Skeletal muscle tissue (tissue), 4 donors: Measurements from ENCODE around the gene OMD. TPM values are rescaled to one million over a fixed set of nuclear protein-coding genes. Genes with fewer than 3 reads are reported as not detected.

ENCODE experiments used
- H3K27ac ChIP-seq: one replicate; pipeline ENCODE4 v1.7.0; 2013; ENCODE audit warnings: mild to moderate bottlenecking, low read depth, low read length, inconsistent platforms
- H3K27me3 ChIP-seq, 3 donors: one replicate each; pipeline ENCODE4 v1.7.0; 2013; ENCODE audit warnings: low read length in 3 of 3; ENCODE audit not compliant: control insufficient read depth in 3 of 3, insufficient read depth in 3 of 3
- H3K36me3 ChIP-seq, 3 donors: one replicate each; pipeline ENCODE4 v1.7.0; 2013; ENCODE audit warnings: low read length in 3 of 3; ENCODE audit not compliant: control insufficient read depth in 3 of 3, insufficient read depth in 3 of 3
- H3K4me1 ChIP-seq, 3 donors: one replicate each; pipeline ENCODE4 v1.7.0; 2013; ENCODE audit warnings: low read length in 3 of 3, mild to moderate bottlenecking in 3 of 3; ENCODE audit not compliant: control insufficient read depth in 3 of 3, insufficient read depth in 3 of 3
- H3K4me3 ChIP-seq, 3 donors: one replicate each; pipeline ENCODE4 v1.7.0; 2013; ENCODE audit warnings: low read length in 3 of 3
- H3K9ac ChIP-seq, 3 donors: one replicate each; pipeline ENCODE4 v1.7.0; 2013; ENCODE audit warnings: low read length in 3 of 3, mild to moderate bottlenecking in 3 of 3, moderate library complexity in 2 of 3, low read depth in 1 of 3
- H3K9me3 ChIP-seq, 3 donors: one replicate each; pipeline ENCODE4 v1.7.0; 2013; ENCODE audit warnings: low read length in 3 of 3; ENCODE audit not compliant: control insufficient read depth in 3 of 3
- total RNA-seq: library from RNA; depleted of rRNA; stranded (reverse); fragments of >200 nt; gene quantifications from one replicate; pipeline ENCODE4 v1.2.3, GENCODE V29; 2014
- donor health status: Osteomylitis.

OMD gene
- total RNA-seq, 1 donor from 2014 or later = 4.7 TPM

DNA sequence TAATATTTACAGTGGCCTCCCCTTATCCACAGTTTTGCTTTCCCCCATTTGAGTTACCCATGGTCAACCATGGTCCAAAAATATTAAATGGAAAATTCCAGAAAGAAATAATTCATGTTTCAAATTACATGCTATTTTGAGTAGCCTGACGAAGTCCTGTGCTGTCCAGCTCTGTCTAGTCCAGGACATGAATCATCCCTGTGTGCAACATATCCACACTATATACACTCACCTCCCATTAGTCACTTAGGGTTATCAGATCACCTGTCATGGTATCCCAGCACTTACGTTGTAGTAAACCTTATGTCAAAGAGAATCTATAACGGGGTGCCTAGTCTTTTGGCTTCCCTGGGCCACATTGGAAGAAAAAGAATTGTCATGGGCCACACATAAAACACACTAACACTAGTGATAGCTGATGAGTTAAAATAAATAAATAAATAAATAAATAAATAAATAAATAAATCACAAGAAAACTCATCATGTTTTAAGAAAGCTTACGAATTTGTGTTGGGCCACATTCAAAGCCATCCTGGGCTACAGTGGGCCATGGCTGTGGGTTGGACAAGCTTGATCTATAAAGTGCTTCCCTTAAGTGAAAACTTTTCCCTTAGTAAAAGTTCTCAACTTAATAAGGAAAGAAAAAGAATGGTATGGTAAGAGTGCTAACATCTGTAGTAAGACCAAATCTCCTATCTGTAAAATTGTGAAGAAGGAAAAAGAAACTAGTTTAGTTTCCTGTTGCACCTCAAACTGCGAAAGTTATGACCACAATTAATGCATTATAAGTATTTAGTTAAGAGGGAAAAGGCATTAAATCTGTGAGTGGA lies 15.9 kb upstream of the OMD start:
- Histone ChIP-seq H3K4me1 (peaks cover 0 to 3% (median 0%) of the 10 kb centered on the region in 3 donors), H3K36me3 (no peaks in the 10 kb centered on the region)

GRCh38 chr9:92438900-92439526 lies 14.7 kb upstream of the OMD start:
- H3K9ac ChIP-seq = no peak overlapping the region
- no peaks in the 10 kb centered on the region for H3K36me3 ChIP-seq
- no peaks in the 10 kb centered on the region for H3K27me3 ChIP-seq
- no peaks in the 10 kb centered on the region for H3K9me3 ChIP-seq
- H3K4me1 ChIP-seq = peaks cover 0 to 3% (median 0%) of the 10 kb centered on the region in 3 donors
- no peak overlapping the region for H3K27ac ChIP-seq
- no peak overlapping the region for H3K4me3 ChIP-seq

More for the DNA sequence above, 15.9 kb upstream of the OMD start:
- Histone ChIP-seq H3K9me3 (no peaks in the 10 kb centered on the region), H3K27me3 (no peaks in the 10 kb centered on the region), H3K4me3 (no peak overlapping the region), H3K27ac (no peak overlapping the region), H3K9ac (no peak overlapping the region)

DNA sequence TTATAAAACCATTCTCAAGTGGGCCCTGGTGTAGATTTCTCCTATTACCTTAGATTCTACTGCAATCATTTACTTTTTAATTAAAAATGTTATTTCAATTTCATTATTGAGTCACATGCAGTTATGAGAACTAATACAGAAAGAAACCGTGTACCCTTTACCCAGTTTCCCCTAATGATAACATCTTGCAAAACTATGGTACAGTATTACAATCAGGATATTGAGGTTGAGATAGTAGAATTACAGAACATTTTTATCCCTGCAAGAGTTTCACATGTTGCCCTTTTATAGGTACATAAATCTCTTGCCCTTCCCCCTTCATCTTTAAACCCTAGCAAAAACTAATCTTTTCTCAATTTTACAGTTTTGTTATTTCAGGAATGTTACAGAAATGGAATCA lies 11.0 kb upstream of the OMD start:
- peaks cover 0 to 3% (median 0%) of the 10 kb centered on the region in 3 donors for H3K4me1 ChIP-seq
- no peaks in the 10 kb centered on the region for H3K9me3 ChIP-seq
- no peak overlapping the region for H3K4me3 ChIP-seq
- no peak overlapping the region for H3K27ac ChIP-seq
- H3K36me3 ChIP-seq = no peaks in the 10 kb centered on the region
- H3K27me3 ChIP-seq = no peaks in the 10 kb centered on the region
- H3K9ac ChIP-seq = no peak overlapping the region

- Histone ChIP-seq H3K4me3 (no peak overlapping the region), H3K27me3 (no peaks in the 10 kb centered on the region), H3K9ac (no peak overlapping the region), H3K4me1 (no peaks in the 10 kb centered on the region), H3K27ac (no peak overlapping the region), H3K36me3 (no peaks in the 10 kb centered on the region), H3K9me3 (no peaks in the 10 kb centered on the region)
Observed at GRCh38 chr9:92432972-92433548, 8.8 kb upstream of the OMD start.

DNA sequence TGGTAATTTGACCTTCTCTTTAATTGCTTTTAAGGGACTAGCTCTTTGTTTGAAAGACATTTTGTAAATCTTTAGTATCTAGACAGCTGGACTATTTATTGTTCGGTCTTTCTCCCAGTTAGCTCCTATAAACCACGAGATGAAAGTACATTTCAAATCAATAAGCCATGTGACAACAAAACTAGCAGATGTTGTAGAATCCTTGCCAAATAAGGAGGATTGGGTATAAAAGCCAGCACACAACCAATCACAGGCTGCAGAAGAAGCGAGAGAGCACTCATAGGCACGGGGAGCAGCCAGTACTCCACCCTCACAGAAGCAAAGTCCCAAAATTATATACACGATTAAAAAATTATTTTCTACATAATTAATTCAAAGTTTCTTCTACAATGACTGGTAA lies 8.1 kb upstream of the OMD start:
- Histone ChIP-seq H3K9ac (no peak overlapping the region), H3K27me3 (no peaks in the 10 kb centered on the region), H3K4me1 (no peaks in the 10 kb centered on the region), H3K36me3 (no peaks in the 10 kb centered on the region), H3K4me3 (no peak overlapping the region), H3K9me3 (no peaks in the 10 kb centered on the region), H3K27ac (no peak overlapping the region)

GRCh38 chr9:92429836-92430235 lies 5.6 kb upstream of the OMD start:
- H3K4me1 ChIP-seq = no peaks in the 10 kb centered on the region
- H3K27me3 ChIP-seq = no peaks in the 10 kb centered on the region
- no peaks in the 10 kb centered on the region for H3K9me3 ChIP-seq
- no peak overlapping the region for H3K27ac ChIP-seq
- no peak overlapping the region for H3K9ac ChIP-seq
- H3K36me3 ChIP-seq = no peaks in the 10 kb centered on the region
- H3K4me3 ChIP-seq = no peak overlapping the region

DNA sequence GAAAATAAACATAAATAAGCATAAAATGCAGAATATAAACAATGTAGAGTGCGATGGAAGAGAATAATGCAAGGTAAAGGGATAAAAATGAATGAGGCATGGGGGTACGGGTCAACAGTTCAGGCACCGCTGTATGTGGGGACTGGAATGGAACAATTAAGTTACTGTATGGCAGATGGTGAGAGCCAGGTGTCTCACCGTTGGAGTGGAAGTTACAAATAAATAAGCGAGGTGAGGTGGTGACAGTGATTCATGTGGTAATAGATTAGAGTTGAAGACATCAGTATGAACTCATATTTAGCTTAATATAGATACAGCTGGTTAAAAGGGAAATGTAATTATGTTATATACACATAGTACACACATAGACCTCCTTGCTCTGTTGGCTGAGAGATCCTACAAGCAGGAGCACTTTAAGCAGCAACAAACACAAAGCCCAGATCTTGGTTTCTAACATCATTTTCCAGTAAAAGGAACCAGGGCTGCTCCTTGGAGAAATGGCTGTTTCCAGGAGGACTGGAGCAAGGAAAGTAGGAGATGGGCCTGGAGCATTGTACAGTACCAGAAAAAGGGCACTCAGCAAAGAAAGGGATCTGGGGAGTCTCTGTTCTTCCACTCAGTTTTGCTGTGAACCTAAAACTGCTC lies 2.4 kb upstream of the OMD start:
- Histone ChIP-seq H3K9me3 (no peaks in the 10 kb centered on the region), H3K4me3 (no peak overlapping the region), H3K9ac (no peak overlapping the region), H3K27me3 (no peaks in the 10 kb centered on the region), H3K36me3 (no peaks in the 10 kb centered on the region), H3K27ac (no peak overlapping the region), H3K4me1 (no peaks in the 10 kb centered on the region)

- Histone ChIP-seq H3K9me3 (no peaks in the 10 kb centered on the region), H3K27ac (no peak overlapping the region), H3K27me3 (no peaks in the 10 kb centered on the region), H3K36me3 (no peaks in the 10 kb centered on the region), H3K4me1 (no peaks in the 10 kb centered on the region), H3K4me3 (no peak overlapping the region), H3K9ac (no peak overlapping the region)
Observed at GRCh38 chr9:92425474-92425873, 1.2 kb upstream of the OMD start.

- H3K36me3 ChIP-seq = no peaks in the 10 kb centered on the region
- H3K4me1 ChIP-seq = no peaks in the 10 kb centered on the region
- H3K4me3 ChIP-seq = peak overlapping the region in 1 of 3 donors; percentile 24
- no peak overlapping the region for H3K9ac ChIP-seq
- H3K27ac ChIP-seq = no peak overlapping the region
- H3K9me3 ChIP-seq = no peaks in the 10 kb centered on the region
- H3K27me3 ChIP-seq = no peaks in the 10 kb centered on the region
Observed at GRCh38 chr9:92423612-92424011, 659 bp downstream of the OMD start.
